ENCODE results near the gene DUSP12.
"Not testable (repeated sequence)": the region's sequence is repeated elsewhere in the genome, so short reads cannot be mapped to it uniquely, and the experiment has no call there.

Gene DUSP12

GRCh38 chr1:161728376-161729226 is 21.0 kb upstream of the DUSP12 start:
- no peak for DNase-seq

- no peak for DNase-seq
Observed at GRCh38 chr1:161730050-161730564, 19.5 kb upstream of the DUSP12 start.

DNA sequence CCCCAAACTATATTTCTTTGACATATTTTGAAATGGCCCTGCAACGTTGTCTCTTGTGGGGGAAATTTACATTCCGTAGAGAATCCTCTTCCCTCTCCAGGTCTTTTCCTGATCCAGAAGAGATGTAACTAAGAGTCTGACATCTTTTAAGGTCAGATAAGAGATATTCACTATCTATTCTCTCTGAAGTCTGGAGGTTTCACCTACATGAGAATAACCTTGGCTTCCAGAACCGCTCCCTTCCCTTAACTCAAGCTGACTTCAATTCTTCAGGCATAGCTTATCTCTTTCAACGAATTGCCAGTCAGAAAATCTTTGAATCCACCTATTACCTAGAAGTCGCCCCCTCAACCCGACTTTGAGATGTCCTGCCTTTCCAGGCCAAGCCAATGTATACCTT is 18.3 kb upstream of the DUSP12 start:
- DNase-seq, result no peak

DNA sequence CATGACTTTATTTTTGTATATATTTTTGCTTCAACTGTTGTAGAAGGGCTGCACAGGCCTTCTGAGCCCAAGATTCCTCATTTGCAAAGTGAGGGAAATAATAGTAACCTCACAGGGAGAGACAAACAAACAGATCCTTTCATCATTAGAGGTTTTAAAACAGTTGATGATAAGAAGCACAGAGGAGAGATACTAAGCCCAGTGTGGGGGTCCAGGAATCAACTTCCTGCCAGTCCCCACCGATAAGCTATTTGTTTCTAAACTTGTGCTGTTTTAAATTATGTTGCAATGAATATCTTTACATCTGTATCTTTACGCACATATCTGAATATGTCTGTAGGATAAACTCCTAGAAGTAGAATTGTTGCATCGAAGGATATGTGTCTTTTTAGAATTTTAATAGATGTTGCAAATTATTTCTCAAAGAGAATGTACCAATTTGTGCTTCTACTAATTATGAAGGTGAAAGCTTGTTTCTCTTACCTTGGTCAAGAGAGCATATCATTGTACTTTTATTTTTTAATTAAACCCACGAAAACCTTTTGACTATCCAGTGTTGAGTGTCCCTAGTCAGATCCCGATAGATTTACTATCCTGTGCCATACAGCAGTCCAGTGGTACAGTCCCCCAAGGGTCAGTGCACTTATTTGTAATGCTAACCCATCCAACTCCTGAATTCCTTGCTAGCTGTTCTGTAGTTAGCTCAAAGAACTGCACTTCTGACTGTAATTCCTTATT is 17.4 kb upstream of the DUSP12 start:
- DNase-seq, result no peak

DNA sequence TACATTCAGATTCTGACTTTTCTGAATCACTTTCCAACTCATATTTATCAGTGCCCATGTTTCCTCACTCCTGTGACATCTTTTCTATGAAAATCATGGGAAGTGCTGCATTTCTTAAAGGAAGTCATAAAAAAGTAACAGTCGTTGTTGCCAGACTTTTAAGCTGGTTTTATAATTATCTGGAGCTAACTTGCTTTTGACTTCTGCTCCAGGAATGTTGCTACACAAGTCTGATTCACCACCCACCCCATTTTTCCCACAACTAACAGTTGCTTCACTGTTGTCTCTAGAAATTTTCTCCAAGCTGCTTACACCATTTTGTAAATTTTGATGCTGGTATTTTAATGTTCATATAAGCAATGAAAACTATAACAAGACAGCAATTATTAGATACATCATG is 16.1 kb upstream of the DUSP12 start:
- DNase-seq, result no peak

- DNase-seq, result no peak
Observed at GRCh38 chr1:161735837-161736236, 13.7 kb upstream of the DUSP12 start.

DNA sequence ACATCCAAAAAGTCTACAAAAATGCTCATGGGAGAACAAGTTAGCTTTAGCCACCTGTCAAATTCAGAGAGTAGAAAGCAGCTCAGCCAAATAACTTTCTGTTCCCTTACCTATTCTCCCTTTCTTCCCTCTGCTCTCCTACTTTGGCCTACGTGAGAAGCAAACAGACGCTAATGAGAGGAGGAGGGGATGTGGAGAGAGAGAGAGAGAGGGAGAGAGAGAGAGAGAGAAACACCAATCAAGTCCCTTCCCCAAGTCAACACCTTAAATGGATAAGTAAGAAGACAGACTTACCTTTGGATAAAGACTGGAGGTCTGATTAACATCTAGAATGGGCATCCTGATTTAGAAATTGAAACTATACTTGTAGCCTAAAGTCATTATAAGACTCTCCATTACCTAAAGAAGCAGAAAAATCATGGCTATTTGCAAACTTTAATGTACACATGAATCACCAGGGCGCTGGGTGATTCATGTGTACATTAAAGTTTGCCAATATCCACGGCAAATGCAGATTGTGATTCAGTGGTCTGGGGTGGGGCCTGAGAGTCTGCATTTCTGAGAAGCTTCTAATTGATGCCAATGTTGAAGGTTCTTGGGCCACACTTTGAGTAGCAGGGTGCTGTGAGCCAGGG is 13.1 kb upstream of the DUSP12 start:
- DNase-seq, result no peak

DNA sequence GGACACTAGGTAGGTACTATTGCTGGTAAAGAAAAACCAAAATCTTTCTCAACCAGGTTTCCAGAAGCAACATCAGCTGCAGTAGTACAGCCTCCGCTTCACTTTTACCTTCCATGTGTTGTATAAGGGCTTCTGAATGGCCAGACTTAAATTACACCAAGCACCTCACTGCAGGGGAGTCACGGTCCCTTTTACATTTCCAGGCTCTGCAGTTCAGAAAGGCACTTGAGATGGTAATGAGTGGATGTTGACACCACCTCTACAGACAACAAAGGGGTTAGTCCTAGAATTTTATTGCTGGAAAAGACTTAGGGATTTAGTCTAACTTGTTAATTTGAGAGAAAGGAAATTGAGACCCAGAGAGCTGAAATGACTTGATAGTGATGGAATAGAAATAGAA is 12.0 kb upstream of the DUSP12 start:
- DNase-seq, result no peak

DNA sequence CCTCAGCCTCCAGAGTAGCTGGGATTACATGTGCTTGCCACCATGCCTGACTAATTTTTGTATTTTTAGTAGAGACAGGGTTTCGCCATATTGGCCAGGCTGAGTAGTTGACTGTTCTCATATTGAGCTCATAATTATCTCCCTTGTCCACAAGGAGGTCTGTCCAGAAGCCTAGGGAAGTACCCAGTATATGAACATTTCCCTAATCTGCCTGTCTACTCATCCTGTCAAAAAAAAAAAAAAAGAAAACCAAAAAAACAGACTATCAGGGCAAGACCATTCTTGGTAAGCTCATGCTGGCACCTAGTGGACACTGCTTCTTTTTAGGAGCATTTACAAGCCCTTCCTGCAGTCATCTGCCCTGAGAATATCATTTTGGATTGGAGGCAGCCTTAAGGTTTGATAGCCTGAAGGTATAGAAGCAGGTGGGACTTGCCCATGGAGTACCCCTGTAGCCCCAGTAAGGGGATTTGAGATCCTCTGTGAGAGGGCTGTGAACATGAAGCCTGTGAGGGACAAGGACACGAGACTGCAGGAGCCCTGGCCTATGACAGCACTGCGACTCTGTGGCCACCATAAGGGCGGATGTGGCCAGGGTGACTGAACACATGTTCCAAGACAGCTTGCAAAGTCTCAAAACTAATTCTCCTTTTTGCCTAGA is 10.8 kb upstream of the DUSP12 start:
- DNase-seq, result no peak

DNA sequence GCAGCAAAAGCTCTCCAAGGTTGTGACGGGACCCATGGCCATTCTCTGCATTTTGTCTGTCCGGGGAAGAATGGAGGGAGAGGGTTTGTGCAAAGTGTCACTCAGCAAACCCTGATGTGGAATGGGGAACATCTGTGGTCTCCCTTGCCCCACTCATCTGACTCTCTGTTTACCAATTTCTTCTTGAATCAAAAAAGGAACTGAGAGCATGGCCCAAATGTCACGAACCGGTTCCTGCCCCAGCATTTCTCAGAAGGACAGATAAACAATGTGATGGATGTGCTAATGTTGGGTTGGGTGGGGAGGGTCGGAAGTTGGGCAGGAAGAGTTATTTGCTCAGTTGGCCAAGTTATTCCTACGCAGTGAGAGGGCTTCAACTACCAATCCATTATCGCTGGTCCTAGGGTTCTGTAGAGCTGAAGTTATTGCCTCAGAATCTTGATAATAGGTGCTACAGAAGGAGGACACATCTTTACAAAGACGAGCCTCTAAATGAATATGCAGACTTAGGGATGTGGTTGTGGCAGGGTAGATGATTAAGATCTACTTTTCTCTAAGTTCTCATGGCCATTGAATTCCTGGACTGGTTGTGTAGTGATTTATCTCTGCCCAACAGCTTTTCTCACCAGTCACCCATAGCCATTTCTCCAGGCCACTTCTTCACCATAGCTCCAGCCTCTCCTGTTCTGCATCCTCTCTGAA is 9.6 kb upstream of the DUSP12 start:
- no peak for DNase-seq

- no peak for DNase-seq
Observed at GRCh38 chr1:161740921-161741320, 8.7 kb upstream of the DUSP12 start.

DNA sequence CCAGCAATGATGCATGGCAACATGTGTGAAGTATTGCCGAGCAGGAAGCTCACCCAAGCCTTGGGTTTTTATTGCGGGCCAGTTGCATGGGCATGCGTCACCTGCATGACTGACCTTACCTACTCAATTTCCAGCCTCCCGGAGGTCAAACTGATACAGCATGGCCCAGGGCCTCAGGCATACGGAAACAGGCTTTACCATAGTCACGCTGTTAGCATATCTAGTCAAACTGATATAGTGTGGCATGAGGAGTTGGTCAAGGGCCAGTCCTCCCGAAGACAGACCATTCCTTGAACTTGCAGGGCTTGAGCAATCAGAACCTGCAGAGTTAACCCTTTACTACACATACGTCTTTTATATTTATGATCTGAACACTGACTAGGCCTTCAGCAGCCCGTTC is 6.4 kb upstream of the DUSP12 start:
- no peak for DNase-seq

- no peak for DNase-seq
Observed at GRCh38 chr1:161747801-161748200, 1.8 kb upstream of the DUSP12 start.

GRCh38 chr1:161763522-161764098 is 14.0 kb downstream of the DUSP12 start:
- peak; percentile 18 for DNase-seq

DNA sequence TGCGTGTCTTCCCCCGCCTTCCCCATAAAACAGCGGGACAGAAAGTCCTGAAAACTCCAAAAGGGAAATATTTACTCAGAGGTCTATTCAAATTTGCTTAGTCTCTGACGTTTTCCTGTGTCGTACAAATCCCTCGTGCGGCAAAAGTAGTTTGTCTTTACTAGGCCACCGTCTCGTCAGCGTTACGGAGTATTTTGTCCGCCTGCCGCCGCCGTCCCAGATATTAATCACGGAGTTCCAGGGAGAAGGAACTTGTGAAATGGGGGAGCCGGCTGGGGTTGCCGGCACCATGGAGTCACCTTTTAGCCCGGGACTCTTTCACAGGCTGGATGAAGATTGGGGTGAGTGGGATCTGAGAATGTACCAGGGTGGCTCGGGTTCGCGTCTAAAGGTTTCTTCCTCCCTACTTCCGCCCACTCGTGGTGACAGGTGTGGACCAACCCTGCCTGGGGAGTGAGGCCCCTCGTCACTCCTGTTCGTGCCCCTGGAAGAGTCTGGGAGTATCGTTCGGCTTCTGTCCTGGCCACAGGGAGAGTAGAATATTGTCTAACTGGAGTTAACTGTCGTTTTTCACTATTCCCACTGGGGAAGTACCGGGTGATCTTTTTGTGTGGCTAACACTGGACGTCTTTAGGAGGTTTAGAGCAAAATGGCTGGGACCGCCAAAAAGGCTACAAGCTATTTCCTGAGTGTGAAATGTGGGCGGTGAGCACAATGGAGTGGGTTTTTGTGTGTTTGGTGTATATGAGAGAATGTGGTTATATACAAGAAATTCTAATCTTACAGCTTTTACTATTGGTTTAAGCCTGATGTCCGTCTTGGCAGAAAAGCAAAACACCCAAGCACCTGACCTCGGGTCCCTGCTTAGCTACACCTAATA is 16.8 kb downstream of the DUSP12 start, which contains the start of gene ATF6:
Gene ATF6, plus strand, starts transcription at position 219 of the 880 bp plus-strand sequence. Its CDS starts 41 bp downstream, at position 260.
- peak; percentile 87 for DNase-seq

- DNase-seq, result no peak
Observed at GRCh38 chr1:161768461-161768860, 18.9 kb downstream of the DUSP12 start.

GRCh38 chr1:161768986-161769672 is 19.5 kb downstream of the DUSP12 start:
- no peak for DNase-seq

DNA sequence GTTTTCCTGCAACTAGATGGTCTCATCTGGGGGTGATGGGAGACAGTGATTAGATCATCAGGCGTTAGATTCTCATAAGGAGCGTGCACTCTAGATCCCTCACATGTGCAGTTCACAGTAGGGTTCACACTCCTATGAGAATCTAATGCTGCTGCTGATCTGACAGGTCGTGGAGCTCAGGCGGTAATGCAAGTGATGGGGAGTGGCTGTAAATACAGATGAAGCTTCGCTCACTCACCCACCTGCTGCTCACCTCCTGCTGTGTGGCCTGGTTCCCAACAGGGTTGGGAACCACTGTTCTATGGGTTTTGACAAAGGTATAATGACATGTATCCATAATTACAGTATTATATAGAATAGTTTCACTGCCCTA is 20.1 kb downstream of the DUSP12 start:
- not testable (repeated sequence) for DNase-seq

GRCh38 chr1:161770250-161770649 is 20.7 kb downstream of the DUSP12 start:
- no peak for DNase-seq

GRCh38 chr1:161771161-161771560 is 21.6 kb downstream of the DUSP12 start:
- DNase-seq, result no peak
